Measurements from ENCODE around the gene FAAP100.
A peak's percentile ranks its signal among the peaks of the same experiment; 100 is the strongest.

Gene FAAP100

DNA sequence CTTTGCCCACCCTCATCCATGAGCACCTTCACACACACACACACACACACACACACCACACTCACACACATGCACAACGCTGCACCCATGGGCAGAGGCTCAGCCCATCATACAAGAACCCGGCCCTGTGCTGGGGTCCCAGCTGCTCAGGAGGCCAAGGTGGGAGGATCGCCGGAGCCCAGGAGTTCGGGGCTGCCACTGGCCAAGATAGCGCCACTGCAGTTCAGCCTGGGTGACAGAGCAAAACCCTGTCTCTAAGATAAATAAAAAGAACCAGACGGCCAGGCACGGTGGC is 27.3 kb downstream of the FAAP100 start:
- no peak for DNase-seq (ENCODE audit: low read depth in 2 of 2)

DNA sequence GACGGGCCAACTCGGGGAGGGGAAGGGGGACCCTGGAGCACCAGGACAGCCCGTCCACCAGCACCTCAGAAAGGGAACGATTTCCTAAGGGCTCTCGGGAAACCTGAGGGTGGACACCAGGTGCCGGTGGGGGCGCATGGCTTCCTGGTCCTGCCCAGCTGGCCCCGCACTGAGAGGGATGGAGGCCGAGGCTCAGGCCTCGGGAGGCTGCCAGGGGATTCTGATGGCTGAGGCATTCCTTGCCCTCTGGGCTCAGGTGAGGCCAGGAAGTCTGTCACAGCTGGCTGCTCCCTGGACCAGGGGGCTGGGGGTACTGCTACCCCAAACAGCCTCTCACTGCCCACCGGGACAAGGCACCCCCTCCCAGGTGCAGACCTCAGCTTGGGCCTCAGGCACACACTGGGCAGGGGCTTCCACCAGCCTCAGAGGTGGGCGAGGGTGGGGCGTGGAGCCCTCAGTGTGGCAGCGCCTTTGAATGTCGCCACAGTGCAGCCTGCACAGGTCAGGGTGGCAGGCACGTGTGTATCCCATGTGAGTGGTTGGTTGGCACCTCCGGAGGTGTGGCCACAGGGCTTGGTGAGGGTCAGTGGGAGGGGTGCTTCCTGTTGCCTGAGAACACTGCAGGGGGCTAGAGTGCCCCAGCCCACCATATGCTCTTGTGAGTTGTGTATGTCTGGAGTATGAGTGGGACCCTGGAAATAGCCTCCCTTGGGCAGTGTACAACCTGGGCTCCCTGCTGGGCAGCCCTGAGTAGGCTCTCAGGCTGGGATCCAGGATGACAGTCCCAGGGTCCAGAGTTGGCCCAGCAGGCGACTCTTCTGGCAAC is 27.9 kb downstream of the FAAP100 start:
- DNase-seq (ENCODE audit: low read depth in 2 of 2) = no peak

DNA sequence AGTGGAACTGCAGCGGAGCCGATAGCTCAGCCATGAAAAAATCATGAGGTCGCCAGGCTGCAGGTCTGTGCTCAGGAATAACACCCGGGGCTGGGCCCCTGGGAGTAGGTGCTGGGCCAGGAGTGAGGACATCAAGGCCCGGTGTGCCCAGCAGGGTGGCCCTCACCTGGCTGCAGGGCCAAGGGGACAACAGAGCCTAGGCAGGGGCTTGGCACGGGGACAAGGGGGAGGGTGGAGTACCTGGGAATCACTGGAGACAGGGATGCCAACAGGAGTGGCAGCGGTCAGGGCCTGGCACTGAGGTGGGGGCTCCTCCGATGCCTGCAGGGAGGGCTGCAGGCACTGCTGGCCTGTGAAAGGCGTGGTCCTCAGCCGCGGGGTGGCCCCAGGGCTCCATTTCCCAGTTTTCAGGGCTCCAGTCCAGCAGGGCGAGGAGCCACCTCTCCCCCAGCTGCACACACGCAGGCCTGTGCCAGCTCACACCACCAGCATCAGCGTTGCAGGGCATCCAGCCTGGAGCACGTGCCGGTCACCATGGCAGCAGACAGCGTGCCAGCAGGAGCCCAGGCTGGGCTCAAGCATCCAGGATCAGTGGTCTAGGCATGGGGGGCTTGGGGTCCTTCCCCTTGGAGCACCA is 28.6 kb downstream of the FAAP100 start:
- DNase-seq (ENCODE audit: low read depth in 2 of 2) = no peak

DNA sequence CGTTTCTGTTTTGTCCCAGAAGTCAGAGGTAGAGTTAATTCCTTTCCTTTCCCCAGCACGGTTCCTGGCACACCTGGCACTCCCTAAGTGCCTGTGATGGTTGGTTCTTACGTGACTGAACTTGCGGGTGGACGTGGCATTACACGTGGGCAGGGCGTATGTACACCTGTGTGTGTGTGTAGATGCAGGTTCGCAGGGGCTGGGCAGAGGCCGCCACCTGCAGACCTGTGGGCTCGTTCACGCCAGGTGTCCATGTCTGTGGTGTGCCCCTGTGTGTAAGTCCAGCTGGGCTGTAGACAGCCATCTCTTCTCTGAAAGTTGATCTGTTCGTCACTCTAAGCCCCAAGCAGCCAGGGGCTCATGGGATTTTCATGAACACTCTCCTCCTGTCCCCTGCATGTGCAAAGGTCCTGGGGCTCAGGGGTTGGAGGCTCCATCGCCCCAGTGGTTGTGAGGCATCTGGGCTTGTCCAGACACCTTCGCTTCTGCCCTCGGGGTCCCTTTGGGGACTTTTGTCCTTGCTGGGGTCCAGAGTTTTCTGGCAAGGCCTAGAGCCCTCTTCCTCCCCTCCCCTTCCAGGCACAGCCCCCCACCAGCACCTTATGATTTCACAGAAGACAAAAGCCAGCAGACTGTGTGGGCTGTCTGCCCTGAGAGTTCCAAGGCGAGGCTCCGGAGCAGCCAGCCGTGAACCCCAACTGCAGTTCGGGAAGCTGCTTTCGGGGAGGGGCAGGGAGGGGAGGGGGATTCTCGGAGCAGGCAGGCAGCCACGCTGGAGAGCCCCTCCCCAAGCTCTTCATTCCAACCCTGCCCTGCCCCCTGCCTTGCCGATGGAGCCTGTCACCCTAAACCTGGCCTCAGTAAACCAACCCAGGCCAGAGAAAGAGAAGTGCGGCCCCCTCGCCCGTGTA is 29.4 kb downstream of the FAAP100 start:
- no peak for DNase-seq (ENCODE audit: low read depth in 2 of 2)

DNA sequence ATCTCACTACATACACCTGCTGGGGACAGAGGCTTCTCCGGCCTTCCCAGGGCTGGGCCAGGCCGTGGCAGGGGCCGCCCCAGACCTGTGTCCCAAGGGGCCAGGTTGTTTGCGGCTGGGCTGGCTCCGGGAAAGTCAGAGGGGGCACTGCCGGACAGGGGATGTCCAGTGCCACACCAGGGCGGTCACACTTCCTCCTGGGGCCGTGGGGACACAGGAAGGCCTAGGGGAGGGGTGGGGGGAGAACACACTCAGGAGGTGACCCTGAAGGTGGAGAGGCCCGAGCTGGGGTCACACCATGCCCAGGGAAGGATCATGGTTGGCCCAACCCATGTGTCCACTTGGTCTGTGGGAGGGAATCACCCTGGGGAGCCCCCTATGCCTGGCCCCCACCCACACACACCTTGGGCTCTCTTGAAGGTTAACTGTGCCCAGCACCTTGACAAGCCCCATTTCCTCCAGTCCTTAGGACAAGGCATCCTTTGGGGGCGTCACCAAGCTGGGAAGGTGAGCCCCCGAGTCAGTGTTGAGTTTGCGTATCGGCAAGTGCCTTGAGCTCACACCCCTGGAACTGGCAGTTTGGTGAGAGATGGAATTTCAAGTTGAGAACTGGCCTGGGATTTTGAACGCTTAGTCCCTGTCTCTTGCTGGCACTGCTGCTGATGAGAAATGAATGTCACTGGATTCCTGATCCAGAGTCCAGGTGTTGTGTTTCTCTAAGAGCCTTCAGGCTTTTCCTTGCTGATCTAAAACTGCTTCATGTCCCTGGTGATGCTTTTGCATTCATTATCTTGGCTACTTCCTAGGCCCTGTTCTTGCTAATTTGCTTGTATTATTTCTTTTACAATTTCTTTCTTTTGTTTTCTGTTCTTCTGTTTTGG is 31.9 kb downstream of the FAAP100 start:
- DNase-seq (ENCODE audit: low read depth in 2 of 2) = no peak

DNA sequence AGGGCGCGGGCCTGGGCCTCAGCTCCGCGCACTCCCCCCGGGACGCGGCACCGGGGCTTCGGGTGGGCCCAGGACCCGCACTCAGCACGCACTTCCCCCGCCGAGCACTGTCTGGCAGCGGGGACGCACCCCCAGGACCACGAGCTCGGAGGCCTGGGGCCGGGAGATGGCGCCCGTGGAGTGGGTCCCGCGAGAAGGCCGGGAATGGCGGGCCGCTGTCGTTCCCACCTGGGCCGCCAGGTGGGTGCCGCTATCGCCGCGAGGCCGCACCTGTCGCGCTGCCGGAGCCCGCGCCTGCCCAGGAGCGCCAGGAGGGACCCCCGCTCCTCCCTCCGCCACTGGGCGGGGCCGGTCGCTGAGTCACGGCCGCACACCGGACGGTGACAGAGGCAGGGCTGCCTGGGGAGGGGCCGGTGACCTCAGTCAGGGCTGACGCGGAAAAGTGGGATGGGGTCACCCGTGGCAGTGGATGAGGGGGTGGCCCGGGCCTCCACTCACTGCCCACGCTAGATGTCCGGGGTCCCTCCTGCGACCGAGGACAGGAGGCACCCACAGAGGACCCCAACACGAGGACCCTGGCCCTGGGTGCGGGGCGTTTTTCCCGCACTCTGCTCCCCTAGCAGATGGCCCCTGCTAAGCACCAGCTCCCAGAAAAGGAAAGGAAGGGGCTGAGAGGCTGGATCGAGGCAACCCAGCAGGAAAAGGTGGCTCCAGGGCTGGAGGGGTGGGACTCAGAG is 32.7 kb downstream of the FAAP100 start:
- peak in 1 of 2 donors; percentile 53 for DNase-seq (ENCODE audit: low read depth in 2 of 2)

DNA sequence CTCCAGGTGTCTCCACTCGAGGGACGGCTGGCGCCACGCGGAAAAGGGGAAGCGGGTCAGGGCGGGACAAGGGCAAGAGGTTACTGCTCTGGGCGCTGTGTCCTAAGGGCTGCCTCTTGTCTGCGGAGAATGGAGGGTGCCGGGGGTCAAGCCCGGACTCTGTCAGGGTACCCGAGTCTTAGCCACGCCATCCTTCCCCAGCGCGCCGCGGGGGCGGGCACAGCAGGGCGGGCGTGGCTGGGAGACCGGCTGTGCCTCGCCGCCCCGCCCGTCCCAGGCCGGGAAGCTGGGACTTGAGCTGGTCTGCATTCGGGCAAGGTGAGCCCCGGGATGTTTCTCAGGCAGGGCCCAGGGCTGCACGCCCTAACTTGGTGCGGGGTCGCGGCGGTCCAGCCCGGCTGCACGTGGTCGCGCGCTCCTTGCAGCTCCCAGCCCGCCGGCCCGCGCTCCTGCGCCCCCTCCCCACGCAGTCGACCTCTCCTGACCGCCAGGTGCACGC is 33.3 kb downstream of the FAAP100 start:
- DNase-seq (ENCODE audit: low read depth in 2 of 2) = no peak

DNA sequence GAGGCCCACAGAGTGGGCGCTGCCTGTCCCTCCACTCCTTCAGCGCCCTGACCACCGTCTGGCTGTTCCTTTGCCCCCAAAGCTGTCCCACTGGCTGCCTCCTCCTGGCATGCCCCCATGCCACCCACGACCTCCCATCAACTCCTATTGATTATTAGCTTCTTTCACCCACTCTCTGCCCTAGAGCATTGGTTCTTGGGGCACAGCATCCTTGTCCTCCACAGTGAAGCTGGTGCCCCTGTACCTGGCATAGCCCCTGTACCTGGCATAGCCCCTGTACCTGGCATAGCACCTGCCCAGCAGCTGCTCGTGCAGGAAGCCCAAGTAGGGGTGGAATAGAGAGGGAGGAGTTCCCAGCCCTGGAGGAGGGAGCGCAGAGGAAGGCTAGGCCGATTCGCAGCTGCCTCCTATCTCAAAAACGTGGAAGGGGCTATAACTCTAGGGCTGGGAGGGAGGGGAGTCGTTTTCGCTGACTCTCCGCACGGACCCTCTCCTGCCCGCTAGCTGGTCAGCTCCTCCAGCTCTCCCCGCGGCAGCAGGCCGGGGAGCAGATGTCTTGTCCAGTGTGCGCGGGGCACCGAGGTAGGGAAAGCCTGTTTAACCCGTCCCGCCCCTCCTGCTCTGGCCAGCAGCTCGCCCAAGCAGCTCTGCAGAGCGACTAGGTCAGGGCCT is 33.9 kb downstream of the FAAP100 start:
- DNase-seq (ENCODE audit: low read depth in 2 of 2) = no peak

DNA sequence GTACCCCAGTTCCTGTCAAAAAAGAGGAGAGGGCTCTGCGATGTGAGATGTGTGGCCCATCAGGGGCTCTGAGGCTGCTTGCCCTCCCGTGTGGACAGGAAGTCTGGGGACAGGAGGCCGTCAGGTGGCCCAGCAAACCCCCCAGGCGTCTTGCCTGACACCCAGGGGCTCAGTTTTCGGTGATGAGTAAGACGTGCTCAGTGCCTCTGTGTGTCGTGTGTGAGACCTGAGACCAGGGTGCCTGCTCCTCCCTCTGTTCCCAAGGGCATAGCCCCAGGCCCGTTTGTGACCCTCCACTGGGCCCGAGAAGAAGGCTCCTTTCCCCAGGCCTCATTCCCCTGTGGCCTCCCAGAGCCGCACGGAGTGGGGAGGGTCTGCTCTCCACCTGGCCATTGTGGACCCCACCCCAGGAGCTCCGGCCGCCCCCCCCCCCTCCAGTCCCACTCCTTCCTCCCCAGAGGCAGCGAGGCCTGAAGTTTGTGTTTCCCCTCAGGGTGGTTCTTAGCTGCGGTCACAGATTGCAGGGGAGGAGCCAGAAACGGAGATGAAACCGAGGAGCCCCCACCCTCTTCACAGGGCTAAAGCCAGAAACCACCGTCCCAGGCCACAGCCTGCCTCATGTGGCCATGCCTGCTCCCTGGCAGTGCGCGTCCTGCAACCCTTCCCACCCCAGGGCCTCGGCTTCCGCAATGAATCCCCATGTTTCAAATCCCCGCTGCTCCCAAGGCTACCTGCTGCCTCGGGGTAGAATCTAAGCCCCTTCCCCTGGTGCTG is 34.6 kb downstream of the FAAP100 start:
- DNase-seq (ENCODE audit: low read depth in 2 of 2) = no peak

DNA sequence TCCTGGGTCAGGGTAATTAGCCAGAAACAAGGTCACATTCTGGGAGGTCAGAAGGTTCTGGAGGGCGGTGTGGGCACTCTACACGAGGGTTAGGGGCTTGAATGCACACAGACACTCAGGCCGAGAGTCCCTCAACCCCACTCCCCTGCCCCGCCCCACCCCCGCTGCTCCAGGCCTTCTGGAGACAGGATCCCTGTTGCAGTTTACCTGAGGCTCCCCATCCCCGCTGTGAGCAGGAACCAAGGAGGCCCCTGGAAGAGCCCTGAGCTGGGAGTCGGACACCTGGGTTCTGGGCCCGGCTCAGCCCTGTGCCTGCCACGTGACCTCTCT is 35.2 kb downstream of the FAAP100 start:
- no peak for DNase-seq (ENCODE audit: low read depth in 2 of 2)

DNA sequence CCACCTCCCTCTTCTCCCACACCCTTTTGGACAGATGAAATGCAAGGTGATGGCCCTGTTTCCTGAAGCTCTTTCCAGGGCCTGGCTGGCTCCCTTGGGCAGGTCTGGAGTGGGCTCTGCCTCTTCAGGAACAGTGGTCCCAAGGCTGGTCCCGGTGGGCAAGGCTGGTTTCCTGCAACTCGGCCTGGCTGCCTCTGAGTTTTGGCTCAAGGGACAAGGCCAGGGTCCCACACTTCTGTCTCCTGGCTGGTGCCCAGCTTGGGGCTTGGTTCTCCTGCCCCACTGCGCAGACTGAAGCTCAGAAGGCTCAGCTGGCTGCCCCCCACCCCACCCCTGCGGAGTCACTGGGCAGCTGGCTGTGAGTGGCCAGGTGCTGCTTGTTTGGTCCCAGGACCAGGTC is 35.7 kb downstream of the FAAP100 start:
- DNase-seq (ENCODE audit: low read depth in 2 of 2) = no peak

DNA sequence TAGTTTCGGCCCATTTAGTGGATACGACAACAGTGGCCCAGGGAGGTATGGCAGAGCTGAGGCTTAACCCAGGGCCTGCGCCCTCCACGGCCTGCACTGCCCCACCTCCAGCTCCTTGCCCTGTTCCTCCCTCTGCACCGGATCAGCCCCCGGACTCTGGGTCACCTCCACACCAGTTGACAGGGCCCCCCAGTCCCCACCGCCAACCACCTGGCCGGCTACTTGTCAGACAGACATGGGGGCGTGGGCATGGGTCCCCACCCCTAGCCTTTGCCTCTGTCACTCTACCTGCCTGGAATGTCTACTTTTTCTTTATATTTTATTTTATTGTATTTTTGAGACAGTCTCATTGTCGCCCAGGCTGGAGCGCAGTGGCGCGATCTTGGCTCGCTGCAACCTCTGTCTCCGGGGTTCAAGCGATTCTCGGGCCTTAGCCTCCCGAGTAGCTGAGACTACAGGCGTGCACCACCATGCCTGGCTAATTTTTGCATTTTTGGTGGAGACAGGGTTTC is 36.6 kb downstream of the FAAP100 start:
- DNase-seq (ENCODE audit: low read depth in 2 of 2) = no peak

DNA sequence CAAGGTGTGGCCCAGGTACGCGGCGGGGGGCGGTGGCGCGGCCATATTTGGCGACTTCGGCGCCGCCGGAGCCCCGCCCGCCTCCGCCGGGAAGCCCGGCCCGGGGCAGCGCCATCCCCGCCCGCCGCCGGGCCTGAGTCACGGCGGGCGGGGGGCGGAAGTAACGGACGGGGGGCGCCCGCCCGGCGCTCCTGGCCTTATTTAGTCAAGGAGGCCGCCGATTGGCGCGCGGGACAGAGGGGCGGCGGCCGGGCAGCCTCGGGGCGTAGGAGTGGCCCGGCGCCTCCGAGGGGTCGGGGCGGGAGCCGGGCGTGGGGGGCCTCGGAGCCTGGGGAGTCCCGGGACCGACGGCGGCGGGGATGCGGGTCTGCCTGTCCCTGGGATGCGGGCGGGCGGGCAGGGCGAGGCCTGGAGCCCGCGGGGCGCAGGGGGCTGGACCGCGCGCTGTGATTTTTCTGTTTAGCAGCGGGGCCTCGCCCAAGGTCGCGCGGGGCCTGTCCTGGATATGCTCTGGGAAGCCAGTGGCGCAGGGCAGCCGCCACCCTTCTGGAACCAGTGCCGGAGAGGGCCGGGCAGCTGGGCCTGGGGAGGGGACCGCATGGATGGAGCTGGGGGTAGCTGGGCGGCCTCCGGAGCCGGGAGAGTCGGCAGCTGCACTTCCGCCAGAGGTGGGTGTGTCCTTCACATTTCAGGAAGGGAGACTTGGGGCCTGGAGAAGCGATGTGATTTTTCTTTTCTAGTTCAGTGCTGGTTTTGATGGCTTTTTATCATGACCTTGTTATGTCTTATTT is 37.2 kb downstream of the FAAP100 start:
- DNase-seq (ENCODE audit: low read depth in 2 of 2) = peak; percentile 53 to 64

DNA sequence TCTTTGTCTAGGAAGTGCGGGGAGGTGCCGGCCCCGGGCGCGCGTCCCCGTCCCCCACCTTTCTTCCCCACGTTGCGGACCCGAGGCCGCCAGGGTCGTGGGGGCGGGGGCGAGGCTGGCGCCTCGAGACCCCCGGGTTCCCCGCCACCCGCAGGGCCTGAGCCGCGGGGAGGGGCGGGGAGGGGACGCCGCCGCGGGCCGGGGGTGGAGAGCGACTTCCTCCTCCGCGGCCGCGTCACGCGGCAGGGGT is 37.7 kb downstream of the FAAP100 start:
- DNase-seq (ENCODE audit: low read depth in 2 of 2) = no peak

DNA sequence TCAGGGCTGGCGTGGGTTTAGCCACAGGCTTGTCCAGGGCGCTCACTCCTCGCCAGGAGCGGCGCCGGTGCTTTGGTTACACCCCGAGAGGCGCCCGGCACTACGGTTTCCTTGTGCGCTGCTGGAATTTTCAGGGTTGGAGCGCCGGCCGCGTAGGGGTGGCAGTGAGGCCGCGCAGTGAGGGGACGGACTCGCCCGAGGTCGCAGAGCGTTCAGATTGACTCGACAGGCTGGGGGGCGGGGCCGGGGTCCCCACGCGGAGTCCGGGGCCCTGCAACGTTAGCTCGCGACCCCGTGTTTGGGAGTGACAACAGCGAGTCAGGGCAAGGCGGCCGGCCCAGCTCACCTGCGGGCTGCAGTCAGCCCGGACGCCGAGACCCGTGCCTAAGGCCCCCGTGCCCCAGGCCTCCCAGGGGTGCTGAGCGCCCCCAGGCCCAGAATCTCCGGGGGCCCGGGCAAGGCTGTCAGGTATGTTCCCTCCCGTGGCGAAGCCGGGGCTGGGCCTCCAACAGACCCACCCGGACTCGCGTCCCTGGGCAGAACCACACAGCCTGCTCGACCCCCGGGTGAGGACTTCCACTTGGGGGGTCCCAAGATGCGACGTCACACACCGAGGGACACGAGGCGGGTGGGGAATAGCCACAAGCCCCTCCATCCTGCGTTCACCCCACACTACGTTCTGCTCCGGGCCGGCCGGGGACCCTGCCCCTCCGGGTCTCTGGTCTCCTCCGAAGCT is 38.2 kb downstream of the FAAP100 start:
- no peak for DNase-seq (ENCODE audit: low read depth in 2 of 2)

DNA sequence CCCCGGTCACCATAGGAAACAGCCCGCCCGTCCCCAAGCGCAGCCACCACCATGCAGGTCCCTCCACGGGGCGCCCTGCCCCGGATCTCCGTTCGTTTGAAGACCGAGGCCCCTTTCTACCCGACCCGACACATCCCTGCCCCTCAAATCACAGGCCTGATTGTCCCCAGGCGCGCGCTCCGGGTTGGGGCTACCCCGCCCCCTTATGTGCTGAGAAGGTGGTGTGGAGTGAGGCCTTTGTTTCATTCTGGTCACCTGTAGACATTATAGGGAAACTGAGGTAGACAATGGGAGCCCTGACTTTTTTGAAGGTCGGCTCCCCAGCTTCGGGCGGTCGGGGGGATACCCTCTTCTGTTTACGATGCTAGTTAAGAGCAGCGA is 38.8 kb downstream of the FAAP100 start:
- DNase-seq (ENCODE audit: low read depth in 2 of 2) = peak in 1 of 2 donors; percentile 39

DNA sequence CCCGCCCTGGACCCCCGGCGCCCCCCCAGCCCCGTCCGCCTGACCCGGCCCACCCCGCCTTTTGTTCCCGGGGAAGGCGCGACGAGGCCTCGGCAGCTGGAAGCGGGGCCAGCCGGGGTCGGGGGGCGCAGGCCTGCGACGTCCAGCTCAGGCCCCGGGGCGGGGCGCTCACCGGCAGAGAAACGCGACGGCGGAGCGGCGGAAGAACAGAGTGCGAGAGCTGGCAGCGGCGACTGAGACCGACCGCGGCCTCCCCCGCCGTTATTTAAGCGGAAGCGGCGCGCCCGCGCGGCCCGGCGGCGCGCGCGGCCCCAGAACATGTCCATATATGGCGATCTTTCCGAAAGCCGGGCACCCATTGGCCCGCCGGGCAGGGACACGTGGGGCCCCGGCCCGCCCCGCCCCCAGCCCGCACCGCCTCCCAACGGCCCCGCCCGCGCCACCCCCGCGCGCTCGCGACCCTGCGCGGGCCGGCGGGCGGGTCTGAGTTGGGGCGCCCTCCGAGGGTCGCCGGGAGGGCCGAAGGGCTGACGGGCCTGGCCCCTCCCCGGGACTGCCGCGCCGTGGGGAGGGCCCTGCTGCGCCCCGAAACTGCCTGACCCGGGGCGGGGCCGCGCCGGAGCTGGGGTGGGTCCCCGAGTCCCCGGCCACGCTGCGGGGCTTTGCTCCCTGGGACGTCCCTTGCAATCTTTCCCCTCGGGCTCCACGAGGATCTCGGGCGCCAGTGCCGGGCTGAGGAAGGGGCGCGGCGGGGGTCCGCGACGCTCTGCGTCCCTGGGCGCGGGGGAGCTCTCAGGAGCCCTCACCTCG is 39.4 kb downstream of the FAAP100 start, which contains the start of gene ACTG1:
ACTG1 (minus strand) TSS at position 238 of the 810 bp plus-strand sequence. CDS start 445 bp downstream, outside the sequence.
- peak; percentile 82 to 89 for DNase-seq (ENCODE audit: low read depth in 2 of 2)

All from stimulated activated CD8-positive, alpha-beta memory T cell treated with anti-CD3 and anti-CD28 coated beads, Interleukin-15, amount 100 ng/mL, for 4 hours (primary cell).